Activated T-helper 1 cell treated with anti-CD3 and anti-CD28 coated beads, Interleukin-12 subunit alpha, Interleukin-12 subunit beta, Interleukin-2, Interleukin-4 antibody, amounts not matched to agents 30 ng/mL and 10 ng/mL and 1 ng/mL, durations not matched to agents 14 hours and 24 hours and 36 hours (primary cell): ENCODE results near the gene RASA4. TPM values are rescaled to one million over a fixed set of nuclear protein-coding genes. Genes with fewer than 3 reads are reported as not detected.

Experiments
- total RNA-seq: library from RNA; stranded (reverse); gene quantifications from 2 replicates; pipeline ENCODE4 v1.2.3, GENCODE V29; 2022

Gene RASA4
- total RNA-seq, 1 donor from 2014 or later, result 50.4 TPM

Other genes with a start within 250 kb of the RASA4 start
- gene PRKRIP1, start 220.4 kb downstream of the RASA4 start, total RNA-seq, result 25.7 and 28.3 TPM in 2 replicates
- 55.2 and 59.9 TPM in 2 replicates for gene ORAI2, start 183.2 kb downstream of the RASA4 start, total RNA-seq
- gene ALKBH4, start 151.9 kb downstream of the RASA4 start, total RNA-seq, result 10.7 and 11.2 TPM in 2 replicates
- 32.9 and 36.3 TPM in 2 replicates for gene LRWD1, start 151.8 kb downstream of the RASA4 start, total RNA-seq
- 49.7 and 55.3 TPM in 2 replicates for gene POLR2J, start 137.8 kb downstream of the RASA4 start, total RNA-seq
- gene RASA4B, start 99.0 kb downstream of the RASA4 start, total RNA-seq, result 25.4 and 25.9 TPM in 2 replicates
- gene UPK3BL2, start 73.1 kb downstream of the RASA4 start, total RNA-seq, result 13.4 and 15.7 TPM in 2 replicates
- not detected in 2 replicates for gene SPDYE2, start 65.5 kb downstream of the RASA4 start, total RNA-seq
- gene POLR2J3, start 44.2 kb downstream of the RASA4 start, total RNA-seq, result 49.6 and 53.9 TPM in 2 replicates
- gene UPK3BL1, start 26.0 kb upstream of the RASA4 start, total RNA-seq, result 16.3 and 16.9 TPM in 2 replicates
- gene SPDYE2B, start 33.6 kb upstream of the RASA4 start, total RNA-seq, result not detected in 2 replicates
- gene POLR2J2, start 54.9 kb upstream of the RASA4 start, total RNA-seq, result 19.5 and 21.5 TPM in 2 replicates
- gene FAM185A, start 132.2 kb upstream of the RASA4 start, total RNA-seq, result 9.1 and 10.7 TPM in 2 replicates